ENCODE results near the gene IL17B.

DNA sequence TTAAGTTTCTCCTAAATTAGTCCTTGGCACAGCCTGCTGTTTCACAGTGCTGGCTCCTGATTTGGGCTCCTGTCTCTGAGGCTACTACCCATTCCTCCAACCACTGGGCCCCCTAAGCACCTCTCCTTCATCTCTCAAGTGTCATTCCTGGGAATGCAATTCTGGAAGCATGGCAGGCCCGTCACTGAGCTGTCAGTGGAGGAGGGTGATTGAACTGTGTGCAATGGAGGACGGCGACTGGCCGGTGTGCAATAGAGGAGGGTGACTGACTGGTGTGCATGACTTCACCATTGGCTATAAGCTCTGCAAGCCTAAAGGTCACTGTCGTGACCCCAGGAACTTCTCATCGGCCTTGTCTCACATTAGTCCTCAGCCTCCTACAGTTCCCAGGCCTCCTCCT lies 12.4 kb upstream of the IL17B start:
- TF ChIP-seq POLR2A (IDR thresholded peaks at IDR 0.05), result no peak
- TF ChIP-seq, protein P1, sequence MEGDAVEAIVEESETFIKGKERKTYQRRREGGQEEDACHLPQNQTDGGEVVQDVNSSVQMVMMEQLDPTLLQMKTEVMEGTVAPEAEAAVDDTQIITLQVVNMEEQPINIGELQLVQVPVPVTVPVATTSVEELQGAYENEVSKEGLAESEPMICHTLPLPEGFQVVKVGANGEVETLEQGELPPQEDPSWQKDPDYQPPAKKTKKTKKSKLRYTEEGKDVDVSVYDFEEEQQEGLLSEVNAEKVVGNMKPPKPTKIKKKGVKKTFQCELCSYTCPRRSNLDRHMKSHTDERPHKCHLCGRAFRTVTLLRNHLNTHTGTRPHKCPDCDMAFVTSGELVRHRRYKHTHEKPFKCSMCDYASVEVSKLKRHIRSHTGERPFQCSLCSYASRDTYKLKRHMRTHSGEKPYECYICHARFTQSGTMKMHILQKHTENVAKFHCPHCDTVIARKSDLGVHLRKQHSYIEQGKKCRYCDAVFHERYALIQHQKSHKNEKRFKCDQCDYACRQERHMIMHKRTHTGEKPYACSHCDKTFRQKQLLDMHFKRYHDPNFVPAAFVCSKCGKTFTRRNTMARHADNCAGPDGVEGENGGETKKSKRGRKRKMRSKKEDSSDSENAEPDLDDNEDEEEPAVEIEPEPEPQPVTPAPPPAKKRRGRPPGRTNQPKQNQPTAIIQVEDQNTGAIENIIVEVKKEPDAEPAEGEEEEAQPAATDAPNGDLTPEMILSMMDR (IDR thresholded peaks at IDR 0.05 in 4 of 5, conservative IDR thresholded peaks at IDR 0.05 in 1 of 5), result no peak
